AG04450 (cell line): ENCODE results near the gene OSBPL5. TPM values are rescaled to one million over a fixed set of nuclear protein-coding genes. Genes with fewer than 3 reads are reported as not detected.

Experiments used
- CTCF ChIA-PET: fragments of 300-600, 350-600 bp; formaldehyde crosslinking; extraction: SDS; loops from one replicate; lab custom pipeline; 2022; ENCODE audit warnings: antibody characterized with exemption, inconsistent platforms; lab: Charles Lee
- POLR2A ChIA-PET: fragments of 350-600 bp; formaldehyde crosslinking; extraction: SDS; loops from one replicate; lab custom pipeline; 2021; ENCODE audit warnings: antibody characterized with exemption, inconsistent platforms; lab: Yijun Ruan, JAX
- DNase-seq: peaks from one replicate; pipeline ENCODE4 v3.0.0-alpha.2; 2011; ENCODE audit warnings: low read depth, low spot score
- H3K27ac ChIP-seq: one replicate; pipeline ENCODE4 v1.5.1; 2012; ENCODE audit warnings: low read depth, low read length, control low read depth
- H3K27me3 ChIP-seq: one replicate; pipeline ENCODE4 v1.6.0; 2012; ENCODE audit warnings: low read length; ENCODE audit not compliant: control insufficient read depth, insufficient read depth
- H3K4me3 ChIP-seq: 2 replicates; pipeline ENCODE4 v1.5.1; 2011; ENCODE audit warnings: mild to moderate bottlenecking, low read depth, low read length, control low read depth
- H3K9me3 ChIP-seq: 2 replicates; pipeline ENCODE4 v1.5.1; 2012; ENCODE audit warnings: low read length; ENCODE audit not compliant: control insufficient read depth, insufficient read depth
- CTCF ChIP-seq: IDR thresholded peaks from 2 replicates; pipeline ENCODE4 v1.5.1; 2011; ENCODE audit warnings: low read depth, low read length, control low read depth, inconsistent platforms
- polyA plus RNA-seq: library from polyadenylated mRNA; depleted of rRNA; stranded (reverse); fragments of >200 nt; gene quantifications from 2 replicates; pipeline ENCODE4 v1.2.3, GENCODE V29; 2011

Gene OSBPL5
- polyA plus RNA-seq, 1 experiment: 7.4 TPM

- H3K27me3 ChIP-seq: no peaks in the 10 kb centered on the region
- TF ChIP-seq CTCF: no peak
- H3K27ac ChIP-seq: no peak overlapping the region
- H3K4me3 ChIP-seq: no peak overlapping the region
- POLR2A ChIA-PET: no interaction called here
- H3K9me3 ChIP-seq: no peaks in the 10 kb centered on the region; the same call in 1 of the 2 replicates
- CTCF ChIA-PET: interaction anchor here (1.3 to 3.8 kb wide), 2 partner anchors 29 to 50 kb away, joined by 3 to 61 read pairs; no protein-coding TSS in a partner anchor
- DNase-seq: no peak
Observed at GRCh38 chr11:3087821-3088800, 77.0 kb downstream of the OSBPL5 start.

GRCh38 chr11:3087373-3087772 lies 77.7 kb downstream of the OSBPL5 start:
- Histone ChIP-seq H3K27me3 (no peaks in the 10 kb centered on the region), H3K4me3 (no peak overlapping the region), H3K9me3 (no peaks in the 10 kb centered on the region; the same call in 1 of the 2 replicates), H3K27ac (no peak overlapping the region)
- CTCF ChIA-PET: no interaction called here
- DNase-seq: no peak
- no peak for TF ChIP-seq CTCF
- POLR2A ChIA-PET: no interaction called here

GRCh38 chr11:3086671-3087150 lies 78.4 kb downstream of the OSBPL5 start:
- POLR2A ChIA-PET: interaction anchor here (0.6 kb wide), 1 partner anchor 28 kb away, joined by 3 read pairs; no protein-coding TSS in a partner anchor
- DNase-seq: no peak
- Histone ChIP-seq H3K9me3 (no peaks in the 10 kb centered on the region; the same call in 1 of the 2 replicates), H3K4me3 (no peak overlapping the region), H3K27ac (no peak overlapping the region), H3K27me3 (no peaks in the 10 kb centered on the region)
- CTCF ChIA-PET: interaction anchor here (2.4 kb wide), 1 partner anchor 49 kb away, joined by 6 read pairs; no protein-coding TSS in a partner anchor
- no peak for TF ChIP-seq CTCF

- no peak for TF ChIP-seq CTCF
- Histone ChIP-seq H3K9me3 (no peaks in the 10 kb centered on the region; the same call in 1 of the 2 replicates), H3K27ac (no peak overlapping the region), H3K27me3 (no peaks in the 10 kb centered on the region), H3K4me3 (no peak overlapping the region)
- CTCF ChIA-PET: interaction anchor here (0.5 to 2.4 kb wide), 2 partner anchors 20 to 49 kb away, joined by 3 to 6 read pairs; no protein-coding TSS in a partner anchor
- no peak for DNase-seq
- POLR2A ChIA-PET: interaction anchor here (0.6 kb wide), 1 partner anchor 27 kb away, joined by 3 read pairs; no protein-coding TSS in a partner anchor
Observed at GRCh38 chr11:3086114-3086513, 79.0 kb downstream of the OSBPL5 start.
